Eye (tissue), 1 donor: ENCODE measurements around the gene STYX.
"Not testable (repeated sequence)": the region's sequence is repeated elsewhere in the genome, so short reads cannot be mapped to it uniquely, and the experiment has no call there.

ENCODE experiments used
- DNase-seq: peaks from one replicate; pipeline ENCODE4 v3.0.0-alpha.2; 2015

Gene STYX

GRCh38 chr14:52729925-52730708, at the start of gene STYX:
Gene STYX, plus strand, starts transcription at chr14:52730166. Its CDS starts 309 bp downstream, at chr14:52730475.
- peak; percentile 99 for DNase-seq

GRCh38 chr14:52683985-52684520, 45.9 kb upstream of the STYX start:
- no peak for DNase-seq

- DNase-seq: no peak
These were observed 43.8 kb upstream of the STYX start for GRCh38 chr14:52686176-52686575.

GRCh38 chr14:52690983-52691760, 38.8 kb upstream of the STYX start:
- no peak for DNase-seq

GRCh38 chr14:52692248-52692962, 37.6 kb upstream of the STYX start:
- DNase-seq: no peak

- no peak for DNase-seq
These were observed 36.9 kb upstream of the STYX start for GRCh38 chr14:52693036-52693435.

GRCh38 chr14:52693532-52693931, 36.4 kb upstream of the STYX start:
- DNase-seq: no peak

- DNase-seq: peak; percentile 83
These were observed 35.0 kb upstream of the STYX start for GRCh38 chr14:52694761-52695480.

- DNase-seq: peak; percentile 90
These were observed 34.4 kb upstream of the STYX start, which contains the start of gene ERO1A for GRCh38 chr14:52695481-52696091. Gene ERO1A, minus strand, starts transcription at chr14:52695558. Its CDS starts 77 bp downstream, at chr14:52695481.

- DNase-seq: no peak
These were observed 29.2 kb upstream of the STYX start for GRCh38 chr14:52700701-52701172.

GRCh38 chr14:52701223-52701622, 28.7 kb upstream of the STYX start:
- DNase-seq: no peak

- DNase-seq: no peak
These were observed 26.7 kb upstream of the STYX start for GRCh38 chr14:52703225-52703624.

- no peak for DNase-seq
These were observed 26.3 kb upstream of the STYX start for GRCh38 chr14:52703664-52704063.

GRCh38 chr14:52706286-52706685, 23.7 kb upstream of the STYX start:
- no peak for DNase-seq

GRCh38 chr14:52706724-52707706, 23.0 kb upstream of the STYX start, which contains the start of gene PSMC6:
Gene PSMC6, plus strand, starts transcription at chr14:52707200. Its CDS starts 20 bp downstream, at chr14:52707220.
- DNase-seq: peak; percentile 97

GRCh38 chr14:52711666-52712065, 18.3 kb upstream of the STYX start:
- no peak for DNase-seq

- DNase-seq: no peak
These were observed 13.8 kb upstream of the STYX start for GRCh38 chr14:52716155-52716554.

GRCh38 chr14:52723514-52724359, 6.2 kb upstream of the STYX start:
- no peak for DNase-seq

- no peak for DNase-seq
These were observed 5.7 kb upstream of the STYX start for GRCh38 chr14:52724360-52724644.

GRCh38 chr14:52727509-52727908, 2.5 kb upstream of the STYX start:
- DNase-seq: not testable (repeated sequence)
